ENCODE results near the gene HLA-DQB1. TPM values are rescaled to one million over a fixed set of nuclear protein-coding genes. Genes with fewer than 3 reads are reported as not detected.
"Not testable (repeated sequence)": the region's sequence is repeated elsewhere in the genome, so short reads cannot be mapped to it uniquely, and the experiment has no call there.

HLA-DQB1 gene
- total RNA-seq, 4 donors from 2014 or later = 0.71 to 5.8 (median 4.8) TPM; not detected in 1

DNA sequence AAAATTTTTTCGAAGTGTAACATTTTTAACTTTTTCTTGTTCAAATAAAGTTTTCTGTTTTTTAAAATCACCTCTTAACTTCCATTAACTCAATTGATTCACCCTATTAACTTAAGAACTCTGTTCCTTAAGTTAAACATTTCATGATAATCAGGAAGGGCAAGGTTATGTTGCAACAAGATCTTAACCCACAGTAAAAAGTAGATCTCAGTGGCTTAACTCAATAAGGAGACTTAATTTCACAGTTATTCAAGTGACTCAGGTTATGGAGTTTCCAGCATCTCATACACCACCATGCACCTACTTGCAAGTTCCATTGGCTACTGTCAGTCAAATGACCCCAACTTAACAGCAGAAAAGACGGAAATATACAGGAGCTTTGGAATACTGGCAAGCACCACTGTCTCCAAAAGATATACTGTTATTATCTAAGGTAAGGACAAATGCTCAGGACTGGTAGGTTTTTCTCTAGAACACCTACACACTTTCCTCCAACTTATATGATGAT is 11.2 kb downstream of the HLA-DQB1 start:
- Histone ChIP-seq H3K9me3 (no peaks in the 10 kb centered on the region), H3K27ac (replicated peaks in 1 of 4) (no peak overlapping the region), H3K36me3 (no peaks in the 10 kb centered on the region), H3K4me3 (no peak overlapping the region), H3K4me1 (no peaks in the 10 kb centered on the region), H3K27me3 (no peaks in the 10 kb centered on the region)
- TF ChIP-seq POLR2AphosphoS5 (IDR thresholded peaks at IDR 0.05) (no peak), POLR2A (IDR thresholded peaks at IDR 0.05; ENCODE audit: low read depth) (no peak), EP300 (IDR thresholded peaks at IDR 0.05) (no peak)
- TF ChIP-seq, protein P1, sequence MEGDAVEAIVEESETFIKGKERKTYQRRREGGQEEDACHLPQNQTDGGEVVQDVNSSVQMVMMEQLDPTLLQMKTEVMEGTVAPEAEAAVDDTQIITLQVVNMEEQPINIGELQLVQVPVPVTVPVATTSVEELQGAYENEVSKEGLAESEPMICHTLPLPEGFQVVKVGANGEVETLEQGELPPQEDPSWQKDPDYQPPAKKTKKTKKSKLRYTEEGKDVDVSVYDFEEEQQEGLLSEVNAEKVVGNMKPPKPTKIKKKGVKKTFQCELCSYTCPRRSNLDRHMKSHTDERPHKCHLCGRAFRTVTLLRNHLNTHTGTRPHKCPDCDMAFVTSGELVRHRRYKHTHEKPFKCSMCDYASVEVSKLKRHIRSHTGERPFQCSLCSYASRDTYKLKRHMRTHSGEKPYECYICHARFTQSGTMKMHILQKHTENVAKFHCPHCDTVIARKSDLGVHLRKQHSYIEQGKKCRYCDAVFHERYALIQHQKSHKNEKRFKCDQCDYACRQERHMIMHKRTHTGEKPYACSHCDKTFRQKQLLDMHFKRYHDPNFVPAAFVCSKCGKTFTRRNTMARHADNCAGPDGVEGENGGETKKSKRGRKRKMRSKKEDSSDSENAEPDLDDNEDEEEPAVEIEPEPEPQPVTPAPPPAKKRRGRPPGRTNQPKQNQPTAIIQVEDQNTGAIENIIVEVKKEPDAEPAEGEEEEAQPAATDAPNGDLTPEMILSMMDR (IDR thresholded peaks at IDR 0.05) = no peak
- intact Hi-C loops (cut with DNase I) = no loop called here
- DNase-seq (ENCODE audit: extremely low spot score) = no peak
- 59% methylated on average over 2 of the region's 2 CpGs for WGBS

DNA sequence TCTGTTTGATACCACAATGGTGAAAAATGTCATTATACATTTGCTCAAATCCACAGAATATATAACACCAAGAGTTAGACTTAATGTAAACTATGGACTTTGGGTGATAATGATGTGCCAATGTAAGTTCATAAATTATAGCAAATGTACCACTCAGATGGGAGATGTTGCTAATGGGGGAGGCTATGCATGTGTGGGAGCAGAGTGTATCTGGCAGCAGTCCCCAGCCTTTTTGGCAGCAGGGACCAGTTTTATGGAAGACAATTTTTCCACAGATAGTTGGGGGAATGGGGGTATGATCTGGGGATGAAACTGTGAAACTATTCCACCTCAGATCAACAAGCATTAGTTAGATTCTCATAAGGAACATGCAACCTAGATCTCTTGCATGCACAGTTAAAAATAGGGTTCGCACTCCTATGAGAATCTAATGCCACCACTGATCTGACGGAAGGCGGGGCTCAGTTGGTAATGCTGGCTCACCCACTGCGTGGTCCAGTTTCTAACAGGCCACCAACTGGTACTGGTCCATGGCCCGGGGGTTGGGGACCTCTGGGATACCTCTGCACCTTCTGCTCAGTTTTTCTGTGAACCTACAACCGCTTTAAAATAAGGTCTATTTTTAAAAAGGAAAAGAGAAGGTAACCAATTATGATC is 21.3 kb downstream of the HLA-DQB1 start:
- Histone ChIP-seq H3K36me3 (no peaks in the 10 kb centered on the region), H3K9me3 (no peaks in the 10 kb centered on the region), H3K4me1 (no peaks in the 10 kb centered on the region), H3K27me3 (no peaks in the 10 kb centered on the region), H3K4me3 (no peak overlapping the region), H3K27ac (replicated peaks in 1 of 4) (no peak overlapping the region)
- DNase-seq (ENCODE audit: extremely low spot score) = no peak
- intact Hi-C loops (cut with DNase I) = no loop called here
- TF ChIP-seq, protein P1 (IDR thresholded peaks at IDR 0.05) = no peak
- TF ChIP-seq EP300 (IDR thresholded peaks at IDR 0.05) = no peak
- no peak for TF ChIP-seq POLR2A (IDR thresholded peaks at IDR 0.05; ENCODE audit: low read depth)
- no peak for TF ChIP-seq POLR2AphosphoS5 (IDR thresholded peaks at IDR 0.05)
- WGBS = 78% methylated on average over 6 of the region's 6 CpGs

DNA sequence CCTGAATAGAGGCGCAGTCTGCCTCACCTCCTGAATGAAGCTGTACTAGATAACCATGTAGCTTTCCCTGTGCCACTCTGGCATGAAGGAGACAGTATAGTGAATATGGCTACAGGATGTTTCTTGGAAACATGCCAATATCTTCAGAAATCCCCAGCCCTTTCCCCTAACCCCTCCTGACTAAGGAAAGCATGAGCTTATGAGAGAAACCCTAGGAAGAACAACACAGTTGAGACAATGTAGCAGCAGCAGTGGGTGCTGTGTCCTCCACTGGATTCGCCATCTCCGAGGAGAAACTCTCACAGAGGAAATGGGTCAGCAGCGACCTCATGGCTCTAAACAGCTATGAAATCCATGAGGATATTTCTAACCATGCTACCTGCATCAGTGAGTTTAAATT is 22.6 kb downstream of the HLA-DQB1 start:
- intact Hi-C loops (cut with DNase I) = loop anchor here (5.0 kb wide), 1 partner anchor 103 kb away; no protein-coding TSS in a partner anchor
- Histone ChIP-seq H3K9me3 (no peaks in the 10 kb centered on the region), H3K27me3 (no peaks in the 10 kb centered on the region), H3K27ac (replicated peaks in 1 of 4) (no peak overlapping the region), H3K4me1 (no peaks in the 10 kb centered on the region), H3K36me3 (no peaks in the 10 kb centered on the region), H3K4me3 (no peak overlapping the region)
- TF ChIP-seq POLR2AphosphoS5 (IDR thresholded peaks at IDR 0.05) = no peak
- no peak for DNase-seq (ENCODE audit: extremely low spot score)
- 48% methylated on average over 4 of the region's 4 CpGs for WGBS

DNA sequence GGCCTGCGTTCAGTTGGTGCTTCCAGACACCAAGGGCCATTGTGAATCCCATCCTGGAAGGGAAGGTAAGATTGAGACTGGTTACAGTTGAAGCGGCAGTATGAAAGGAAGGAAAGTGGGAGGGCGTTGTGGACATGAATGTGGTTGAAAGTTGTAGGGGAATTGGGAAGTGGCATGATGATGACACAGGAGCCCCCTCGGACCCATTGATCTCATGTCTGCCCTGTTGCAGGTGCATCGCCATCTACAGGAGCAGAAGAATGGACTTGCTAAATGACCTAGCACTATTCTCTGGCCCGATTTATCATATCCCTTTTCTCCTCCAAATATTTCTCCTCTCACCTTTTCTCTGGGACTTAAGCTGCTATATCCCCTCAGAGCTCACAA is 23.7 kb downstream of the HLA-DQB1 start:
- no peaks in the 10 kb centered on the region for H3K9me3 ChIP-seq
- TF ChIP-seq, protein P1 (IDR thresholded peaks at IDR 0.05) = no peak
- TF ChIP-seq EP300 (IDR thresholded peaks at IDR 0.05) (no peak), POLR2AphosphoS5 (IDR thresholded peaks at IDR 0.05) (no peak), POLR2A (IDR thresholded peaks at IDR 0.05; ENCODE audit: low read depth) (no peak)
- no peaks in the 10 kb centered on the region for H3K4me1 ChIP-seq
- 51% methylated on average over 6 of the region's 6 CpGs for WGBS
- H3K36me3 ChIP-seq = no peaks in the 10 kb centered on the region
- no peak overlapping the region for H3K27ac ChIP-seq (replicated peaks in 1 of 4)
- no peak overlapping the region for H3K4me3 ChIP-seq
- intact Hi-C loops (cut with DNase I) = loop anchor here (5.0 kb wide), 1 partner anchor 105 kb away; no protein-coding TSS in a partner anchor
- no peak for DNase-seq (ENCODE audit: extremely low spot score)
- no peaks in the 10 kb centered on the region for H3K27me3 ChIP-seq

DNA sequence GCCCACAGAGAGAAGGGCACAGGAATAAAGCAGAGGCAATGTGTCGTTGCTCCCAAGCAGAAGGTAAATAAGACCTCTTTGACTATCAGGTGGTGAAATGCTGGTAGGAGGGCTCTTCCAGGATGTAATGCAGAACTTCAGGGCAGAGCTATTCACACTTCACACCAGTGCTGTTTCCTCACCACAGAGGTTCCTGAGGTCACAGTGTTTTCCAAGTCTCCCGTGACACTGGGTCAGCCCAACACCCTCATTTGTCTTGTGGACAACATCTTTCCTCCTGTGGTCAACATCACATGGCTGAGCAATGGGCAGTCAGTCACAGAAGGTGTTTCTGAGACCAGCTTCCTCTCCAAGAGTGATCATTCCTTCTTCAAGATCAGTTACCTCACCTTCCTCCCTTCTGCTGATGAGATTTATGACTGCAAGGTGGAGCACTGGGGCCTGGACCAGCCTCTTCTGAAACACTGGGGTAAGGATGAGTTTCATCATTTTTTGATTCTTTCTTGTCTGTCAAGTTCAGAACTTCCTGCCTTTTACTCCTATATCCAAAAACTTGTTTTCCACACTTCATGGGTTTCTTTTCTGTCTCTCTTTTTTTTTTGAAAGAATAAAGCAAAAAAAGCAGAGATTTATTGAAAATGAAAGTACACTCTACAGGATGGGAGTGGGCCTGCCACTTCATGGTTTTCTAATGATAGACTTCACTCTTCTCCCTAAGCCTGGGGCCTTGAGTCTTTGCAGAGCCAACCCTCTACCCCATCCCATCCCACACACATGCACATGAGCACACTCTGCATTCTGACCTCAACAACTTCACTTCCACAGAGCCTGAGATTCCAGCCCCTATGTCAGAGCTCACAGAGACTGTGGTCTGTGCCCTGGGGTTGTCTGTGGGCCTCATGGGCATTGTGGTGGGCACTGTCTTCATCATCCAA is 24.4 kb downstream of the HLA-DQB1 start:
- DNase-seq (ENCODE audit: extremely low spot score); H3K27ac ChIP-seq (replicated peaks in 1 of 4); H3K9me3 ChIP-seq; H3K4me1 ChIP-seq; H3K27me3 ChIP-seq; H3K36me3 ChIP-seq; H3K4me3 ChIP-seq: not testable (repeated sequence)
- WGBS = 71% methylated on average over 2 of the region's 2 CpGs
- intact Hi-C loops (cut with DNase I) = loop anchor here (5.0 kb wide), 1 partner anchor 105 kb away; no protein-coding TSS in a partner anchor

Data from esophagus muscularis mucosa (tissue), 4 donors.